ELF-1 (cell line): ENCODE data around the gene KRTAP5-6.

Source experiments
- DNase-seq: peaks from one replicate; pipeline ENCODE4 v3.0.0-alpha.2; 2016; ENCODE audit warnings: low read depth, low spot score

Gene KRTAP5-6

DNA sequence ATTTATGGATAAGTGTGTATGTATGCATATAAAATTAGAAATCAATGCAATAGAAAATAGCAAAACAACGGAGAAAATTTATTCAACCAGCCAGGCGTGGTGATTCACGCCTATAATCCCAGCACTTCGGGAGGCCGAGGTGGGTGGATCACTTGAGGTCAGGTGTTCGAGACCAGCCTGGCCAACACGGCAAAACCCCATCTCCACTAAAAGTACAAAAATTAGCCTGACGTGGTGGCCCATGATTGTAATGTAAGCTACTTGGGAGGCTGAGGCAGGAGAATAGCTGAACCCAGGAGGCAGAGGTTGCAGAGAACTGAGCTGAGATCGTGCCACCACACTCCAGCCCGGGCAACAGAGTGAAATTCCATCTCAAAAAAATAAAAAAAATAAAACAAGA is 5.5 kb downstream of the KRTAP5-6 start:
- no peak for DNase-seq

DNA sequence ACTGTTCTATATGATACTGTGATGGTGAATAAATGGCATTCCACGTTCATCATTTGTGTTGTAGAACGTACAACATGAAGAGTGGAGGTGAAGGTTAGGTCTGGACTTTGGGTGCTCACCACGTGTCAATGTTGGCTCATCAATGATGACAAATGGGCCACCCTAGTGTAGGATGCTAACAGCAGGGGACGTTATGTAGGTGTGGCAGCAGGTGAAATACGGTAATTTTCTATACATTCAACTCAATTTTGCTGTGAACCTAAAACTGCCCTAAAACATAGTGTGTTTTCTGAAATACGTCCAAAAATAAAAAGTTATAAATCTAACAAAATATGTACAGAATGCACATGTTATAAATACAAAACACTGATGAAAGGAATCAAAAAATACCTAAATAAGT is 6.2 kb downstream of the KRTAP5-6 start:
- no peak for DNase-seq

DNA sequence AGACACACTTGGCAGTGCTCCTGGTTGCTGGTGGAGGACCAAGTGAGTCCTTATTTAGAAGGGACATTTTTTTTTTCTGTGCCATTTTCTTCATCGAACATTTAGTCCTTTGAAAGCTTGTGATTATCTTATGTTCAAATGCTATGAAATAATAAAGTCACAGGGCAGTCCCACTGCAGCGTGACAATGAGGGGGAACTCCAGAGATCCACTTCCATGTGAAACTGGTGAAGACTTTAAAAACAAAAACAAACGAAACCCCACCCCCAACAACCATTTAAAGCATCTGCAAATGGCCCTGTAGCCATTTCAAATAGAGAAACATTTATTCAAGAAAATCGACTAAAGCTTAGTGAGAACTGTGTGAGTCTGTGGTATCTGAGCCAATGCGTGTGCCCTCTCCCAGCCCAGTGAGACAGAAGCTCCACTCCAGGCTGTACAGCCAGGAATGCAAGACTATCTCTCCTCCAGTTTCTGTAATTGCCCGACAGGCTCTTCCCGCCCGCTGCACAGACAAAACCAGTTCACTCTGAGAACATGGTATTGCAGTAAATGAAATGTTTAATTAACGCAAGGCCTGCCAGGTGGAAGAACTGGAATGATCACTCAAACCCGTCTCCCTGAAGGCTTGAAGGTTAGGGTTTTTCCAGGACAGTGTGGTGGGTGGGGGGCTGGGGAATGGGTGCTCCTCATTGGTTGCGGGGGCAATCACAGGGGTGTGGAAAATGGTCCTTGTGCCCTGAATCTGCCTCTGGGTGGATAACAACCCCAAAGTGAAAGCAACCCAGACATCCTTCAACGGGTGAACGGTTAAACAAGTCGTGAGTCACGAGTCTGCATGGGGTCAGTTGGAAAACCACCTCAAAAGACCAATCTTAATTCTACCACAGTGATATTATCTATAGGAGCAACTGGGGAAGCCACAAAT is 8.4 kb downstream of the KRTAP5-6 start:
- peak; percentile 37 for DNase-seq

DNA sequence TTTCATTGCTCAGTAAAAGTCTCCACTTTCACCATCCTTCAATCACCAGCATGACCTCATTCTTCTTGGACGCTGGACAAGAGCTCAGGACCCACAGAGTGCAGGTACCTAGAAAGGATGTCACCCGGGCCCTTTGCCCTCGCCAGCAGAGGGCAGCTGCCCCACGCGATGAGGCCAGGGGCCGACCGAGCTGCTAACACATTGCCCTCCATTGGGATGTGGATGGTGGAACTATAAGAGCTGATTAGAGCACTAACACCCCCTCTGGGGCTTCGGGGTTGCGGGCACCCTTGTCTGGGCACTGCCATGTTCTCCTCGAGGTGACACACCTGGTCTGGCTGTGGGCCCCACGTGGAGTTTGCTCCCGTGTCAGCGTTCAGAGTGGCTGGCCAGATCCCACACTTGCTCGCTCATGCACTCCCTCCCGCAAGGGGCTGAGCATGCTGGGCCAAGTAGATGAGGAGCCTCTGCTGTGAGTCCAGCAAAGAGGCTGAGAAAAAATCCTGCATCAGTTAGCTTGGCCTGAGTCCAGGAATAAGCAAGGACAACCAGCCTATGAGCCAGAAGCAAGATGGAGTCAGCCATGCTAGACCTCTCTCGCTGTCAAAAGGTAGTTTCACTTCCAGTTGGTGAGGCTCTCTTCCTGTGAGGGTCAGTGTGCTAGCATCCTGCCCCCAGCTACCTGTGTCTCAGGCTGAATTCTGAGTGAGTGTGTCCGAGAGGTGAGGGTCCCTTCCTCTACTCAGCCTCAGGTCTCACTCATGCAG is 9.8 kb downstream of the KRTAP5-6 start:
- no peak for DNase-seq

GRCh38 chr11:1707751-1708150 is 10.8 kb downstream of the KRTAP5-6 start:
- DNase-seq: no peak

- DNase-seq: no peak
These were observed 11.7 kb downstream of the KRTAP5-6 start for GRCh38 chr11:1708716-1709115.

DNA sequence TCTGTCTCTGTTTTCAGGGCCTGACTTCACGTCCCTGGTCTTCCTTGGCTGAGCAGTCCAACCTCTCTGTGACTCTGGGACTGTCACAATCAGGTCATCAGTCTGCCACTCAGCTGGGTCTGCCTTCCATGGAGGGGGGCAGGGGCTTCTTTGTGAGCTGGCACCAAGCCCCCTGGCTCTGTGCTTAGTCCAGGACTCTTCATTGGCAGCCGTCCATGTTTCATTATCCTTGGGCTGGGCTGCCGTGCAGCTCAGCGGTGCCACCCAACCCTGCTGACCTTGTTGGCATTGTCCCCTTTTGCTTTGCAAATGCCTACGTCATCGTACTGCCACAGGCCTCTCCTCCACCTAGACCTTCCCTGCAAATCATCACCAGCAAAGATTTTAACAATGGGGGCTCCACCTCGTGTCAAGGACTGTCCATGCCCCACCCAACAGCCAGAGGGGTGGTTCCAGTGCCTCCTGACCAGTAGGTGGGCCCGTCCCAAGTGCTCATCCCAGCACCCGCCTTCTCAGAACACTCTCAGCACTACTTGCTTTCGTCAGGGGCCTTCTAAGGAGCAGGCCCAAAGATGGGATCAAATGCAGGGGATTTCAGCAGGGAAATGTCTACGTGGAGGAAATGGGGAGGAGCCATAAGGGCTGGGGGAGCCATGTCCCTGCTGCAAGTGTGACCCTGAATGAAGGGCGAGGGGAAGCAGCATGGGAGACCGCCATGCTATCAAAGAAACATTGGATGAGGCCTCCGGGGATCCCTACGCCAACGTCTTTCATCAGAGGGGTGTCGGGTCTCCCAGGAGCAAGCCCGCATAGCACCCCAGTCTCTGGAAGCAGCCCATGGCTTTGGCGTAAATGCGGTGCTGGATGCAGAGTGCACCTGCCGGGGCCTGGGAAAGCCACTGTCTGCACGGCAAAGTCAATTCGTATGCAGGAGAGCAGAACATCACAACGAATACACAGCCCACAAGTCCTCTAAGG is 18.2 kb downstream of the KRTAP5-6 start:
- DNase-seq: no peak

GRCh38 chr11:1717745-1718144 is 20.8 kb downstream of the KRTAP5-6 start:
- no peak for DNase-seq

- no peak for DNase-seq
These were observed 21.3 kb downstream of the KRTAP5-6 start for GRCh38 chr11:1718326-1718725.

DNA sequence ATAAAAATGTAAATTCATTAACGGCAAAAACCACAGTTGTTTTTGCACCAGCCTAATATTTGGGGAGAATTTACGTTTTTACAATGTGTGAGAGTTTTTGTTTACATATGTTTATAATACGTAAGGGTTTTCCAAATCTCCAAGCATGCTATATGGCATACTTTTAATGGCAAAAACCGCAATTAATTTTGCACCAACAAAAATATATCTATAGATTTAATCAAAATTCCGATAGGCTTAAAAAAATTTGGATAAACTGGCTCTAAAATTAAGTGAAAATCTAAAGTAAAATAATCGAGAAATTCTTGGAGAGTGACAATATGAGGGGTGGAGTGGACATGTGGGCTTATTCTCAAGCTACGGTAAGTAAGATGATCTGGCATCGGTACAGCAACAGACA is 22.8 kb downstream of the KRTAP5-6 start:
- no peak for DNase-seq

DNA sequence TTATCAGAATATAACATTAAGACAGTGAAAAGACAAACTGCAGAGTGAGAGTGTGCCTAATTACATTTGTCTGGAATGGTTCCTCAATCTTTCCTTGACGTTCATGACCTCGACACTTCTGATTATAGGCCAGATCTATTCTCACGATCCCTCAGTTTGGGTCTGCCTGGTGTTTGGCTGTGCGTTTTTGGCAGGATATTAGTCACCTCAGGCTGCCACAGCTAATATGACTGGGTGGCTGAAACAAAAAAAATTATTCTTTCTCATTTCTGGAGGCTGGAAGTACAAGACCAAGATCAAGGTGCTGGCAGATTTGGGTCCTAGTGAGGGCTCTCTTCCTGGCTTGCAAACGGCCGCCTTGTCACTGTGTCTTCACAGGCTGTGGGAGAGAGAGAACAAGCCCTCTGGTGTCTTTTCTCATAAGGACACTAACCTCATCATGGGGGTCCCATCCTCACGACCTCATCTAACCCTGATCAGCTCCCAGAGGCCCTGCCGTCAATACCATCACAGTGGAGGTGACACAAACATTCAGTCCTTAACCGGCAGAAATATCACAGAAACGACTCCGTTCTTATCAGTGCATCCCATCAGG is 30.2 kb downstream of the KRTAP5-6 start:
- DNase-seq: no peak

GRCh38 chr11:1727861-1728260 is 30.9 kb downstream of the KRTAP5-6 start:
- no peak for DNase-seq

DNA sequence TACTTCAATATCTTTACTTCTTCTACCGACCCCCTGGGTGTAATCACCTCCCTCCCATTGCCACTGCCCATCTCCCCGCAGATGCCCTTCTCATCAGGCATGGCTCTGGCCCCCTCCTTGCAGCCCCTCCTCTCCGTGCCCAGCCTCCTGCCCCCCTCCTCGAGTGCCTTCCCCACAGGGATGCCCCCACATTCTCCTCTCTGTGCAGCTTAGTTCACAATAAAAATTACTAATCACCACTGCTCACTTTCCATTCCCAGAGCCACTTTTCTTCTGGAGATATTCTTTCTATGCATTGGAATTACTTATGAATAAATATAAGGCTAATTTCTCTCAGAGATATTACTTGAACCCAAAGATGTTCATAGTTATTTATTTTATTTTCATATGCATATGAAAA is 31.3 kb downstream of the KRTAP5-6 start:
- DNase-seq: no peak

DNA sequence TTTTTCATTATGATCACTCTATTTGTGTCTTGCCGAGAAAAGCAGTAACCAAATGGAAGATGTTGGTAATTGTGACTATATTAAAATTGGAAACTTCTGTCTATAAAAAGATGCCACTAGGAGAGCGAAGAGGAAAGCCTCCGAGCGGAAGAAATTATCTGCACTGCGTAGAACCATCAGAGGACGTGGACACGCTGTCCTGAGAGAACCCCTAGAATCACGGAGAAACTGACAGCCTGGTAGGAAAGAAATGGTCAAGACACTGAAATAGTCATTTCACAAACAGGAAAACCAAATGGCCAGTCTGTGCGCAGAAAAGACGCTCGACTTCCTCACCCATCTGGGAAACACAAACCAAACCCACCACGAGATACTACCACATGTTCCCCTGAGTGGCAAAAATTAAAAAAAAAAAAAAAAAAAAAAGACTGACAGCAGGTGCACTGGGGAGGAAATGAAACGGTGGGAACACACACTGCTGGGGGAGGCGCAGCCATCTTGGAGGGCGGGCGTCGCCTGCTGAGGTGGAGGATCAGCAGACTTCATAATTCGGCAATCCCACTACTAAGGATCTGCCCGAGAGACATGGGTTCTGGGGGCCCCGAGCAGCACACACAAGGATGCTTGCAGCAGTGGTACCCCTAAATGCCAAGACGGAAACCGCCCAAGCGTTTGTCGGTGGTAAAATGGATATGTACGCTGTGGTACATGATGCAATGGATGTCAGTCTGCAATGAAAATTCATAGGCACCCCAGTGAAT is 32.1 kb downstream of the KRTAP5-6 start:
- DNase-seq: no peak

DNA sequence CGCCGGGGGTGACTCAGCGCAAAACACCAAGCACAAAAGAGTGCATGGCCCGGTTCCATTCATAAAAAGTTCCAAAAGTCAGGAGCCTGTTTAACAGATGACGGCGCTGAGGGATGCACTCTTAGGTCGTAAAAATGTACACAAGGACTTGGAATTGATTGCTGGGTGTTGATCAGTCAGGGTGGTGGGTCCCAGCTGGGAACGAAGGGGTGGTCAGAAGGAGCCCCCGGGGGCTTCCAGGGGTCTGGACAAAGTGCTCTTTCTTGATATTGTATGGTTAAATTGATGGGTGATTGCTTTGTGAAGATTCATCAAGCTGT is 32.7 kb downstream of the KRTAP5-6 start:
- DNase-seq: no peak

GRCh38 chr11:1730059-1730629 is 33.1 kb downstream of the KRTAP5-6 start:
- no peak for DNase-seq

DNA sequence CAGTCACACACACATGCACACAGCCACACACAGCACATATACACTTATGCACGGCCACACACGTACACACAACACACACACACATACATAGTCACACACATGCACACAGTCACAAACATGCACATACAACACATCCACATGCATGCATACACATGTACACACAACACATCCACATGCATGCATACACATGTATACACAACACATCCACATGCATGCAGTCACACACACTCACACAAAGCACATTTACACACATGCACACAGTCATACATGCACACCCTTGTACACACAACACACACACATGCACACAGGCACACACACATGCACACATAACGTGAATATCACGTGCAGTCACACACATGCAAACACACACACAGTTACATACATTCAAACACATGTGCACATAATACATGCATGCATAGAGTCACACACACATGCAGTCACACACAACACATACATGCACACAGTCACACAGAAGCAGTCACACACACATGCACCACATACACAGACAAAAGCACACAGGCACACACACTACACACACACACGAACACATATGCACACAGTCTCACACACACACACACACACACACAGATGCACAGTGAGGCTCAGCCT is 34.6 kb downstream of the KRTAP5-6 start:
- no peak for DNase-seq

- DNase-seq: no peak
These were observed 35.5 kb downstream of the KRTAP5-6 start for GRCh38 chr11:1732418-1733008.

DNA sequence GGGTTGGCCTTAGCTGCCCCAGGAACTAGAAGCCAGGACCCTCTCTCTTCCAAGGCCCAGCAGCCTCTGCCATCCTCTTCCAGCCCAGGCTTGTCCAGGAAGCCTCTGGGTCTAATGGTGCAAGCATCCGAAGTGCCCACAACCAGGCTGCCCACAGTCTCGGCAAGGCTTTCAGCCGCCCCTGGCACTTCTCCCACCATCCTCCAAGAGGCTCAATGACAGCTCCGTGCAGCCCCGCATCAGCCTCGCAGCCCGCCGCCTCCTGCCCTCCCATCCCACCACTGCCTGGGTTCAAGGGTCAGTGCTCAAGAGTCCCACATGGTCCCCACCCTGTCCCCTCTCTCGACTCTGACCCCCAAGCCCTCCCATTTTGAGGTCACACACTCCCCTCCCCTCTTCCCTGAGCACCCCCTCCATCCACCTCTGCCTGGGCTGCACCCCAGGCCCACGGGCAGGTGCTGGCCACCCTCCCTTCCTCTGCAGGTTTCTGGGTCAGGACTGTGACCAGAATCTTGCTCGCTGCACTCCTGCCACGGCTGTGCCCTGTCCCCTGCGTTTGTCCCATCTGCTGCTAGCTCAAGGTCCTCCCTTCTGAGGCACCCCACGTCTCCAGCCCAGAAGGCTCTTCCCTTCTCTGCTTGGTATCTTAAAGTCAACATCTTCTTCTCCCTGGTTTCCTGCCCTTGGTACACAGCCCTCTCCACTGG is 36.2 kb downstream of the KRTAP5-6 start:
- no peak for DNase-seq
